Heart right ventricle (tissue), 16 donors: ENCODE data around the gene HIBCH. TPM values are rescaled to one million over a fixed set of nuclear protein-coding genes. Genes with fewer than 3 reads are reported as not detected.

Source experiments
- ATAC-seq, 8 donors: fragments of 200-7000 bp; cut with Tn5 transposase; one replicate each; pipeline ENCODE4 v1.9.1; 2020; ENCODE audit warnings: mild to moderate bottlenecking in 8 of 8, moderate library complexity in 8 of 8, moderate number of reproducible peaks in 1 of 8
- DNase-seq, 2 donors: peaks; one replicate each; pipeline ENCODE4 v3.0.0-alpha.2; 2020
- H3K27ac ChIP-seq, 10 donors: fragments of 200-600 bp; sonication (generic) in 2 of 10; one replicate each; pipeline versions ENCODE4 v1.5.0 to v1.8.0; 2020 to 2022; ENCODE audit warnings: mild to moderate bottlenecking in 3 of 10
- H3K27me3 ChIP-seq, 7 donors: fragments of 200-600 bp; one replicate each; pipeline ENCODE4 v1.8.0; 2021 to 2022; ENCODE audit warnings: mild to moderate bottlenecking in 2 of 7
- H3K36me3 ChIP-seq, 9 donors: fragments of 200-600 bp; sonication (generic) in 1 of 9; one replicate each; pipeline versions ENCODE4 v1.5.0 to v1.8.0; 2020 to 2022; ENCODE audit warnings: mild to moderate bottlenecking in 2 of 9
- H3K4me1 ChIP-seq, 9 donors: fragments of 200-600 bp; sonication (generic) in 1 of 9; one replicate each; pipeline versions ENCODE4 v1.5.0 to v1.8.0; 2020 to 2022; ENCODE audit warnings: mild to moderate bottlenecking in 4 of 9
- H3K4me3 ChIP-seq, 10 donors: fragments of 200-600 bp; sonication (generic) in 2 of 10; one replicate each; pipeline versions ENCODE4 v1.5.0 to v1.8.0; 2020 to 2022; ENCODE audit warnings: mild to moderate bottlenecking in 7 of 10, moderate library complexity in 2 of 10
- H3K9me3 ChIP-seq, 11 donors: fragments of 200-600 bp in 10 of 11; sonication (generic) in 2 of 11; one replicate each; pipeline versions ENCODE4 v1.5.0 to v1.8.0; 2013 to 2022; ENCODE audit warnings: mild to moderate bottlenecking in 2 of 11, control low read depth in 1 of 11, moderate library complexity in 1 of 11
- CTCF ChIP-seq, 9 donors: fragments of 200-600 bp; sonication (generic) in 2 of 9; IDR thresholded peaks; one replicate each; pipeline versions ENCODE4 v1.5.0 to v1.8.0; 2021 to 2022; ENCODE audit warnings: antibody characterized with exemption in 9 of 9, mild to moderate bottlenecking in 5 of 9, moderate library complexity in 1 of 9
- WGBS, 2 donors: extraction: QIAGEN DNeasy Blood & Tissue Kit; methylation state at CpG; one replicate each; pipeline ENCODE4 v1.1.7; 2013; ENCODE audit warnings: inconsistent platforms in 1 of 2; 5-methylcytosine and 5-hydroxymethylcytosine counted together
- intact Hi-C, 10 donors: fragments of 100-400 bp; cut with DNase I; formaldehyde crosslinking; loops; one replicate each; pipeline versions ENCODE4 v1.11.1 to v1.14.2; 2022
- long read RNA-seq, 3 donors: library from polyadenylated mRNA; unstranded; transcript quantifications; one replicate each; pipeline ENCODE4 v2.0.0, GENCODE V29; 2020 to 2021
- polyA plus RNA-seq, 2 donors: library from polyadenylated mRNA; stranded (reverse); fragments of 200-250 nt; gene quantifications; one replicate each; pipeline ENCODE4 v1.2.3, GENCODE V29; 2013
- total RNA-seq, 10 donors: library from RNA; stranded (reverse); fragmentation: NEBNext Ultra II Directional in 3 of 10; extraction: Animal tissue kit (Norgen Biotek cat#: 25700) in 3 of 10; gene quantifications; one replicate each; pipeline versions ENCODE4 v1.2.1 to v1.2.4, GENCODE V29; 2021 to 2023
- donor health status: Arrhythmogenic right ventricular cardiomyopathy.
- donor health status: ischemic (EF 13 %, LVEDD 7.1; RV severe dilation, severe dysfunction).
- donor health status: healthy with polysubstance abuse.
- donor health status: DM: no; HTN: yes; CAD: no.
- donor health status: DM: no; HTN: no; CAD: no.
- donor health status: ischemic (EF 25% LVEDD 6.9; RV normal size, moderate dysfunction).
- donor health status: ischemic (EF 25% LVEDD 5.7; RV mildly dilated, moderate dysfunction).
- donor health status: healthy.
- donor health status: DM: yes; HTN: yes; CAD: no.
- donor health status: Ischemic cardiomyopathy.
- donor health status: ischemic (EF 35%, LVEDD 5.7; RV mildly dilated, moderate dysfunction).
- donor health status: nonischemic (EF 11% LVEDD 7.7; RV severe dilation, severe dysfunction).
- donor health status: DM: yes; HTN: yes; CAD: no.
- donor health status: PGD.
- donor health status: ischemic (EF 29% LVEDD 5.4; RV normal size, mild dysfunction).
- donor health status: nonischemic (EF 23%, LVEDD 6.1; RV moderate dilation, normal function).

Gene HIBCH
- total RNA-seq, result 10 to 100 TPM; 16.9 to 38.4 (median 26.8) TPM
- 10 to 100 TPM in 1 of 2 donors, 1 to 10 TPM in 1; 7.7 to 12.0 TPM for polyA plus RNA-seq
- long read RNA-seq, donor 1, transcript HIBCH-201 (14 exons, 1,939 nt), result major isoform, 59 of 81 reads
- long read RNA-seq, donor 1, transcript HIBCH-202 (13 exons, 2,463 nt), result minor isoform, 6 of 81 reads
- long read RNA-seq, donor 1, partial matches to known transcripts, result 4 of 81 reads
- long read RNA-seq, donor 1, other reads (novel, unspliced or antisense), result 12 of 81 reads
- long read RNA-seq, donor 2, transcript HIBCH-201 (14 exons, 1,939 nt), result major isoform, 49 of 68 reads
- long read RNA-seq, donor 2, partial matches to known transcripts, result 2 of 68 reads
- long read RNA-seq, donor 2, other reads (novel, unspliced or antisense), result 13 of 68 reads
- long read RNA-seq, donor 3, transcript HIBCH-202 (13 exons, 2,463 nt), result minor isoform, 5 of 178 reads
- long read RNA-seq, donor 3, transcript HIBCH-201 (14 exons, 1,939 nt), result major isoform, 146 of 178 reads
- long read RNA-seq, donor 3, partial matches to known transcripts, result 3 of 178 reads
- long read RNA-seq, donor 3, other reads (novel, unspliced or antisense), result 24 of 178 reads

GRCh38 chr2:190319555-190320498, at the start of gene HIBCH:
Gene HIBCH, minus strand, starts transcription at chr2:190319826. Its CDS starts 76 bp downstream, at chr2:190319750.
- WGBS, 2 donors, result 1% methylated on average over 50 of the region's 50 CpGs

GRCh38 chr2:190367091-190367490, 47.5 kb upstream of the HIBCH start:
- DNase-seq, result no peak
- H3K9me3 ChIP-seq, result no peaks in the 10 kb centered on the region
- no peak for TF ChIP-seq CTCF (IDR thresholded peaks at IDR 0.05)
- no peak overlapping the region for H3K27ac ChIP-seq
- intact Hi-C loops, result loop anchor here in 1 of 10 donors (5.0 kb wide), 1 partner anchor 40 kb away; no protein-coding TSS in a partner anchor
- 92 to 95% methylated on average over 4 of the region's 4 CpGs for WGBS, 2 donors
- no peak overlapping the region for H3K4me3 ChIP-seq
- H3K4me1 ChIP-seq, result no peaks in the 10 kb centered on the region
- H3K27me3 ChIP-seq, result no peaks in the 10 kb centered on the region
- ATAC-seq, result no peak
- H3K36me3 ChIP-seq, result peaks cover 0 to 91% (median 22%) of the 10 kb centered on the region in 9 donors

More at GRCh38 chr2:190319555-190320498, at the start of gene HIBCH:
- H3K36me3 ChIP-seq, result no peaks in the 10 kb centered on the region
- intact Hi-C loops, result no loop called here
- H3K27ac ChIP-seq, result peak within 1 kb of the TSS; percentile 27 to 92 (median 88)
- H3K4me1 ChIP-seq, result peaks cover 0 to 29% (median 19%) of the 10 kb centered on the region in 9 donors
- DNase-seq (peak; percentile 99), ATAC-seq (peak; percentile 98 to 99 (median 99))
- H3K9me3 ChIP-seq, result no peaks in the 10 kb centered on the region
- peak; percentile 51 to 96 (median 78) for TF ChIP-seq CTCF (IDR thresholded peaks at IDR 0.05)
- H3K4me3 ChIP-seq, result peak within 1 kb of the TSS; percentile 54 to 91 (median 76)
- H3K27me3 ChIP-seq, result no peaks in the 10 kb centered on the region

GRCh38 chr2:190366248-190366753, 46.7 kb upstream of the HIBCH start:
- H3K4me1 ChIP-seq, result no peaks in the 10 kb centered on the region
- no peaks in the 10 kb centered on the region for H3K9me3 ChIP-seq
- H3K27ac ChIP-seq, result no peak overlapping the region
- peaks cover 0 to 96% (median 22%) of the 10 kb centered on the region in 9 donors for H3K36me3 ChIP-seq
- no peak for DNase-seq
- TF ChIP-seq CTCF (IDR thresholded peaks at IDR 0.05), result no peak
- intact Hi-C loops, result loop anchor here in 1 of 10 donors (5.0 kb wide), 1 partner anchor 39 kb away; no protein-coding TSS in a partner anchor
- no peak overlapping the region for H3K4me3 ChIP-seq
- 89 to 97% methylated on average over 11 of the region's 11 CpGs for WGBS, 2 donors
- no peaks in the 10 kb centered on the region for H3K27me3 ChIP-seq
- ATAC-seq, result no peak
